Liver (tissue), 10 donors: ENCODE measurements around the gene KIZ. TPM values are rescaled to one million over a fixed set of nuclear protein-coding genes. Genes with fewer than 3 reads are reported as not detected.

Experiments
- DNase-seq: peaks from one replicate; pipeline ENCODE4 v3.0.0-alpha.2; 2017; ENCODE audit warnings: low spot score
- H3K27ac ChIP-seq, 2 donors: one replicate each; pipeline ENCODE4 v1.7.0; 2013; ENCODE audit warnings: inconsistent platforms in 2 of 2, low read length in 2 of 2, control low read depth in 1 of 2, low read depth in 1 of 2, mild to moderate bottlenecking in 1 of 2
- H3K27me3 ChIP-seq, 4 donors: one replicate each; pipeline versions ENCODE4 v1.6.1 to v1.7.0; 2013; ENCODE audit warnings: low read length in 3 of 4, inconsistent platforms in 1 of 4, mild to moderate bottlenecking in 1 of 4, moderate library complexity in 1 of 4; ENCODE audit not compliant: control insufficient read depth in 4 of 4, insufficient read depth in 4 of 4
- H3K36me3 ChIP-seq, 4 donors: one replicate each; pipeline versions ENCODE4 v1.6.1 to v1.7.0; 2013; ENCODE audit warnings: low read length in 3 of 4, mild to moderate bottlenecking in 3 of 4, low read depth in 1 of 4, moderate library complexity in 1 of 4; ENCODE audit not compliant: control insufficient read depth in 4 of 4, insufficient read depth in 3 of 4
- H3K4me1 ChIP-seq, 4 donors: one replicate each; pipeline versions ENCODE4 v1.6.1 to v1.7.0; 2013; ENCODE audit warnings: low read length in 3 of 4, mild to moderate bottlenecking in 3 of 4, moderate library complexity in 1 of 4; ENCODE audit not compliant: control insufficient read depth in 4 of 4, insufficient read depth in 4 of 4
- H3K4me3 ChIP-seq, 3 donors: one replicate each; pipeline versions ENCODE4 v1.6.1 to v1.7.0; 2013; ENCODE audit warnings: low read length in 3 of 3, control low read depth in 1 of 3, low read depth in 1 of 3, mild to moderate bottlenecking in 1 of 3
- H3K9ac ChIP-seq, 2 donors: one replicate each; pipeline ENCODE4 v1.7.0; 2013; ENCODE audit warnings: low read length in 2 of 2, mild to moderate bottlenecking in 2 of 2, moderate library complexity in 2 of 2, control low read depth in 1 of 2, low read depth in 1 of 2
- H3K9me3 ChIP-seq, 4 donors: one replicate each; pipeline versions ENCODE4 v1.6.1 to v1.7.0; 2013; ENCODE audit warnings: low read length in 3 of 4; ENCODE audit not compliant: control insufficient read depth in 4 of 4
- MAX ChIP-seq: IDR thresholded peaks from 2 replicates; pipeline ENCODE4 v1.6.1; 2016; ENCODE audit warnings: antibody characterized with exemption
- RAD21 ChIP-seq, 2 donors: IDR thresholded peaks; 2 replicates each; pipeline ENCODE4 v1.6.1; 2016; ENCODE audit warnings: antibody characterized with exemption in 2 of 2, mild to moderate bottlenecking in 2 of 2
- TAF1 ChIP-seq: conservative IDR thresholded peaks from 2 replicates; pipeline ENCODE4 v1.6.1; 2016; ENCODE audit warnings: antibody characterized with exemption, mild to moderate bottlenecking
- WGBS: extraction: QIAGEN DNeasy Blood & Tissue Kit; methylation state at CpG from one replicate; pipeline ENCODE4 v1.1.7; 2013; 5-methylcytosine and 5-hydroxymethylcytosine counted together
- polyA plus RNA-seq, 2 donors: library from polyadenylated mRNA; stranded (reverse) in 1 of 2; unstranded in 1 of 2; fragments of 200-250 nt in 1 of 2; fragments of >200 nt in 1 of 2; fragmentation: Nextera tagmentation in 1 of 2; extraction: Ambion mirVana in 1 of 2; gene quantifications; one replicate each; pipeline versions ENCODE4 v1.2.1 to v1.2.3, GENCODE V29; 2013 to 2015
- small RNA-seq: library from RNA; depleted of rRNA; stranded (forward); fragments of <200 nt; gene quantifications from one replicate; pipeline ENCODE3, GENCODE V24; 2014
- total RNA-seq, 2 donors: library from RNA; depleted of rRNA; stranded (reverse); fragments of >200 nt; gene quantifications; one replicate each; pipeline ENCODE4 v1.2.3, GENCODE V29; 2014
- TF ChIP-seq, protein P1 (sequence below): IDR thresholded peaks from 2 replicates; pipeline ENCODE4 v1.6.1; 2016; ENCODE audit warnings: antibody characterized with exemption
- donor health status: healthy.
- donor health status: healthy.
- donor health status: healthy.
- donor health status: healthy.
- donor health status: healthy.

KIZ gene
- total and polyA plus RNA-seq, 4 donors: 3.0 to 9.5 (median 5.2) TPM

GRCh38 chr20:21294755-21295154 is 168.9 kb downstream of the KIZ start:
- no peaks in the 10 kb centered on the region for H3K4me1 ChIP-seq
- no peaks in the 10 kb centered on the region for H3K27me3 ChIP-seq
- H3K9ac ChIP-seq: no peak overlapping the region
- H3K9me3 ChIP-seq: no peaks in the 10 kb centered on the region
- H3K4me3 ChIP-seq: no peak overlapping the region
- no peak for DNase-seq
- H3K27ac ChIP-seq: no peak overlapping the region
- no peak for TF ChIP-seq RAD21 (IDR thresholded peaks at IDR 0.05)
- TF ChIP-seq MAX: no peak
- no peak for TF ChIP-seq TAF1
- TF ChIP-seq, protein P1, sequence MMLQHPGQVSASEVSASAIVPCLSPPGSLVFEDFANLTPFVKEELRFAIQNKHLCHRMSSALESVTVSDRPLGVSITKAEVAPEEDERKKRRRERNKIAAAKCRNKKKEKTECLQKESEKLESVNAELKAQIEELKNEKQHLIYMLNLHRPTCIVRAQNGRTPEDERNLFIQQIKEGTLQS: no peak
- no peaks in the 10 kb centered on the region for H3K36me3 ChIP-seq
- 67% methylated on average over 5 of the region's 5 CpGs for WGBS

Small RNAs within 50 kb of the gene (small RNA-seq; reads per million reads assigned to genes)
- not detected for gene RNA5SP477

Other genes starting within 250 kb of the KIZ start
- not detected for gene LINC00237, start 19.7 kb upstream of the KIZ start, total RNA-seq
- gene LINC00237, start 19.7 kb upstream of the KIZ start, polyA plus RNA-seq: not detected
- 10 to 100 TPM; 27.1 to 40.3 TPM for gene XRN2, start 177.2 kb downstream of the KIZ start, total RNA-seq
- gene XRN2, start 177.2 kb downstream of the KIZ start, polyA plus RNA-seq: 10 to 100 TPM; 20.9 to 23.3 TPM